SK-N-SH treated with all-trans-retinoic acid at 6 μM for 48 hours (cell line): ENCODE measurements around the gene SYNJ1.

ENCODE experiments used
- ATAC-seq: fragments of 200-7000 bp; cut with Tn5 transposase; 3 replicates; pipeline ENCODE4 v1.9.1; 2020; ENCODE audit warnings: mild to moderate bottlenecking, moderate library complexity
- BACH2 ChIP-seq: fragments of 250-450 bp; sonication (Bioruptor Pico); IDR thresholded peaks from 2 replicates; pipeline ENCODE4 v1.9.0; 2021; ENCODE audit warnings: mild to moderate bottlenecking, borderline replicate concordance
- CSDC2 ChIP-seq: fragments of 250-450 bp; sonication (Bioruptor Pico); IDR thresholded peaks from 2 replicates; pipeline ENCODE4 v1.5.0; 2020; ENCODE audit warnings: mild to moderate bottlenecking, moderate library complexity
- ESRRG ChIP-seq: fragments of 250-450 bp; sonication (Bioruptor Pico); IDR thresholded peaks from 2 replicates; pipeline ENCODE4 v1.6.1; 2021; ENCODE audit warnings: mild to moderate bottlenecking
- GLIS3 ChIP-seq: fragments of 250-450 bp; sonication (Bioruptor Pico); IDR thresholded peaks from 2 replicates; pipeline ENCODE4 v1.5.0; 2020; ENCODE audit warnings: mild to moderate bottlenecking, moderate library complexity
- ISL1 ChIP-seq: fragments of 250-450 bp; sonication (Bioruptor Pico); IDR thresholded peaks from 2 replicates; pipeline ENCODE4 v2.1.2; 2022; ENCODE audit warnings: mild to moderate bottlenecking, moderate library complexity
- OSR1 ChIP-seq: fragments of 250-450 bp; sonication (Bioruptor Pico); IDR thresholded peaks from 2 replicates; pipeline ENCODE4 v1.8.0; 2022; ENCODE audit warnings: moderate library complexity, mild to moderate bottlenecking, inconsistent platforms
- PATZ1 ChIP-seq: fragments of 250-450 bp; sonication (Bioruptor Pico); IDR thresholded peaks from 2 replicates; pipeline ENCODE4 v1.8.0; 2020; ENCODE audit warnings: mild to moderate bottlenecking, moderate library complexity, borderline replicate concordance
- PPARA ChIP-seq: fragments of 250-450 bp; sonication (Bioruptor Pico); IDR thresholded peaks from 2 replicates; pipeline ENCODE4 v1.5.0; 2020; ENCODE audit warnings: mild to moderate bottlenecking, borderline replicate concordance
- RARB ChIP-seq: fragments of 250-450 bp; sonication (Bioruptor Pico); IDR thresholded peaks from 2 replicates; pipeline ENCODE4 v1.8.0; 2021; ENCODE audit warnings: mild to moderate bottlenecking, moderate library complexity
- SNAI2 ChIP-seq: fragments of 250-450 bp; sonication (Bioruptor Pico); IDR thresholded peaks from 2 replicates; pipeline ENCODE4 v1.5.0; 2020; ENCODE audit warnings: mild to moderate bottlenecking, moderate library complexity
- TCF4 ChIP-seq: fragments of 250-450 bp; sonication (Bioruptor Pico); IDR thresholded peaks from 2 replicates; pipeline ENCODE4 v1.8.0; 2021; ENCODE audit warnings: mild to moderate bottlenecking, moderate library complexity, borderline replicate concordance
- TOX ChIP-seq: fragments of 250-450 bp; sonication (Bioruptor Pico); IDR thresholded peaks from 2 replicates; pipeline ENCODE4 v1.8.0; 2021; ENCODE audit warnings: mild to moderate bottlenecking, moderate library complexity, borderline replicate concordance
- ZFP3 ChIP-seq: fragments of 250-450 bp; sonication (Bioruptor Pico); IDR thresholded peaks from 2 replicates; pipeline ENCODE4 v1.5.0; 2020; ENCODE audit warnings: mild to moderate bottlenecking, moderate library complexity
- ZFP30 ChIP-seq: fragments of 450-650 bp; formaldehyde crosslinking; IDR thresholded peaks from 2 replicates; pipeline ENCODE4 v1.5.0; 2022; ENCODE audit warnings: mild to moderate bottlenecking, moderate library complexity
- ZNF565 ChIP-seq: fragments of 450-650 bp; formaldehyde crosslinking; conservative IDR thresholded peaks from 2 replicates; pipeline ENCODE4 v1.5.0; 2020; ENCODE audit warnings: low read depth, mild to moderate bottlenecking, moderate library complexity
- ZNF70 ChIP-seq: fragments of 450-650 bp; formaldehyde crosslinking; IDR thresholded peaks from 2 replicates; pipeline ENCODE4 v1.5.0; 2020; ENCODE audit warnings: mild to moderate bottlenecking, moderate library complexity
- ZNF8 ChIP-seq: fragments of 450-650 bp; formaldehyde crosslinking; IDR thresholded peaks from 2 replicates; pipeline ENCODE4 v1.5.0; 2020; ENCODE audit warnings: mild to moderate bottlenecking, moderate library complexity
- TF ChIP-seq, protein P1 (sequence below): fragments of 250-450 bp; sonication (Bioruptor Pico); IDR thresholded peaks from 2 replicates; pipeline ENCODE4 v1.5.1; 2020; ENCODE audit warnings: low read depth, mild to moderate bottlenecking, moderate library complexity
- TF ChIP-seq, protein P2 (sequence below): fragments of 250-450 bp; sonication (Bioruptor Pico); IDR thresholded peaks from 2 replicates; pipeline ENCODE4 v1.5.1; 2021; ENCODE audit warnings: mild to moderate bottlenecking, moderate library complexity
- TF ChIP-seq, protein P3 (sequence below): fragments of 250-450 bp; sonication (Bioruptor Pico); IDR thresholded peaks from 2 replicates; pipeline ENCODE4 v1.5.0; 2020; ENCODE audit warnings: mild to moderate bottlenecking, moderate library complexity

Gene SYNJ1

GRCh38 chr21:32592929-32593502 is 134.8 kb downstream of the SYNJ1 start:
- TF ChIP-seq TOX (no peak), BACH2 (CRISPR knock-in tag) (no peak), ZFP3 (CRISPR knock-in tag) (no peak), PPARA (CRISPR knock-in tag) (no peak), ISL1 (CRISPR knock-in tag) (no peak), CSDC2 (CRISPR knock-in tag) (no peak), TCF4 (CRISPR knock-in tag) (no peak), ZNF565 (CRISPR knock-in tag) (no peak), GLIS3 (CRISPR knock-in tag) (no peak), ESRRG (CRISPR knock-in tag) (no peak), ZFP30 (CRISPR knock-in tag) (no peak), RARB (CRISPR knock-in tag) (no peak), OSR1 (CRISPR knock-in tag) (no peak), PATZ1 (CRISPR knock-in tag) (no peak)
- TF ChIP-seq, protein P1, sequence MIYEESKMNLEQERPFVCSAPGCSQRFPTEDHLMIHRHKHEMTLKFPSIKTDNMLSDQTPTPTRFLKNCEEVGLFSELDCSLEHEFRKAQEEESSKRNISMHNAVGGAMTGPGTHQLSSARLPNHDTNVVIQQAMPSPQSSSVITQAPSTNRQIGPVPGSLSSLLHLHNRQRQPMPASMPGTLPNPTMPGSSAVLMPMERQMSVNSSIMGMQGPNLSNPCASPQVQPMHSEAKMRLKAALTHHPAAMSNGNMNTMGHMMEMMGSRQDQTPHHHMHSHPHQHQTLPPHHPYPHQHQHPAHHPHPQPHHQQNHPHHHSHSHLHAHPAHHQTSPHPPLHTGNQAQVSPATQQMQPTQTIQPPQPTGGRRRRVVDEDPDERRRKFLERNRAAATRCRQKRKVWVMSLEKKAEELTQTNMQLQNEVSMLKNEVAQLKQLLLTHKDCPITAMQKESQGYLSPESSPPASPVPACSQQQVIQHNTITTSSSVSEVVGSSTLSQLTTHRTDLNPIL: no peak
- TF ChIP-seq, protein P2, sequence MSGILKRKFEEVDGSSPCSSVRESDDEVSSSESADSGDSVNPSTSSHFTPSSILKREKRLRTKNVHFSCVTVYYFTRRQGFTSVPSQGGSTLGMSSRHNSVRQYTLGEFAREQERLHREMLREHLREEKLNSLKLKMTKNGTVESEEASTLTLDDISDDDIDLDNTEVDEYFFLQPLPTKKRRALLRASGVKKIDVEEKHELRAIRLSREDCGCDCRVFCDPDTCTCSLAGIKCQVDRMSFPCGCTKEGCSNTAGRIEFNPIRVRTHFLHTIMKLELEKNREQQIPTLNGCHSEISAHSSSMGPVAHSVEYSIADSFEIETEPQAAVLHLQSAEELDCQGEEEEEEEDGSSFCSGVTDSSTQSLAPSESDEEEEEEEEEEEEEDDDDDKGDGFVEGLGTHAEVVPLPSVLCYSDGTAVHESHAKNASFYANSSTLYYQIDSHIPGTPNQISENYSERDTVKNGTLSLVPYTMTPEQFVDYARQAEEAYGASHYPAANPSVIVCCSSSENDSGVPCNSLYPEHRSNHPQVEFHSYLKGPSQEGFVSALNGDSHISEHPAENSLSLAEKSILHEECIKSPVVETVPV: no peak
- ATAC-seq: no peak

DNA sequence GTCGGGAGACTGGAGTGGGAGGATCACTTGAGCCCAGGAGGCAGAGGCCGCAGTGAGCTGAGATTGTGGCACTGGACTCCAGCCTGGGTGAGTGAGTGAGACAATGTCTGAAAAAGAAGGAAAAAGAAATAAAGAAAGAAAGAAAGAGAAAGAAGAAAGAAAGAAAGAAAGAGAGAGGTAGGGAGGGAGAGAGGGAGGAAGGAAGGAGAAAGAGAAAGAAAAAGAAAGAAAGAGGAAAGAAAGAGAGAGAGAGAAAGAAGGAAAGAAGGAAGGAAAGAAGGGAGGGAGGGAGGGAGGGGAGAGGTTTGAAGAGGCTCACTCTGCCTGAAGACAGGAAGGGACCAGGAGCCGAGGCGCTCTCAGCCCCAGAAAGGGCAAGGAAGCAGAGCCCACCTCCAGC is 137.7 kb downstream of the SYNJ1 start:
- no peak for ATAC-seq
- TF ChIP-seq BACH2 (CRISPR knock-in tag) (no peak), ZNF70 (no peak), SNAI2 (CRISPR knock-in tag) (no peak), RARB (CRISPR knock-in tag) (no peak), TOX (no peak), PATZ1 (CRISPR knock-in tag) (no peak), TCF4 (CRISPR knock-in tag) (no peak), ZNF8 (no peak), ZFP3 (CRISPR knock-in tag) (no peak), GLIS3 (CRISPR knock-in tag) (no peak)
- TF ChIP-seq, protein P3, sequence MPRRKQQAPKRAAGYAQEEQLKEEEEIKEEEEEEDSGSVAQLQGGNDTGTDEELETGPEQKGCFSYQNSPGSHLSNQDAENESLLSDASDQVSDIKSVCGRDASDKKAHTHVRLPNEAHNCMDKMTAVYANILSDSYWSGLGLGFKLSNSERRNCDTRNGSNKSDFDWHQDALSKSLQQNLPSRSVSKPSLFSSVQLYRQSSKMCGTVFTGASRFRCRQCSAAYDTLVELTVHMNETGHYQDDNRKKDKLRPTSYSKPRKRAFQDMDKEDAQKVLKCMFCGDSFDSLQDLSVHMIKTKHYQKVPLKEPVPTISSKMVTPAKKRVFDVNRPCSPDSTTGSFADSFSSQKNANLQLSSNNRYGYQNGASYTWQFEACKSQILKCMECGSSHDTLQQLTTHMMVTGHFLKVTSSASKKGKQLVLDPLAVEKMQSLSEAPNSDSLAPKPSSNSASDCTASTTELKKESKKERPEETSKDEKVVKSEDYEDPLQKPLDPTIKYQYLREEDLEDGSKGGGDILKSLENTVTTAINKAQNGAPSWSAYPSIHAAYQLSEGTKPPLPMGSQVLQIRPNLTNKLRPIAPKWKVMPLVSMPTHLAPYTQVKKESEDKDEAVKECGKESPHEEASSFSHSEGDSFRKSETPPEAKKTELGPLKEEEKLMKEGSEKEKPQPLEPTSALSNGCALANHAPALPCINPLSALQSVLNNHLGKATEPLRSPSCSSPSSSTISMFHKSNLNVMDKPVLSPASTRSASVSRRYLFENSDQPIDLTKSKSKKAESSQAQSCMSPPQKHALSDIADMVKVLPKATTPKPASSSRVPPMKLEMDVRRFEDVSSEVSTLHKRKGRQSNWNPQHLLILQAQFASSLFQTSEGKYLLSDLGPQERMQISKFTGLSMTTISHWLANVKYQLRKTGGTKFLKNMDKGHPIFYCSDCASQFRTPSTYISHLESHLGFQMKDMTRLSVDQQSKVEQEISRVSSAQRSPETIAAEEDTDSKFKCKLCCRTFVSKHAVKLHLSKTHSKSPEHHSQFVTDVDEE (CRISPR knock-in tag): no peak
- TF ChIP-seq, protein P1: no peak
- TF ChIP-seq, protein P2: no peak
